GM18868 (cell line): ENCODE data around the gene RNF138.
"Not testable (repeated sequence)": the region's sequence is repeated elsewhere in the genome, so short reads cannot be mapped to it uniquely, and the experiment has no call there.

Experiments used
- ATAC-seq: cut with Tn5 transposase; IDR thresholded peaks from one replicate; pipeline ENCODE4 v1.9.1; 2021; ENCODE audit warnings: mild to moderate bottlenecking, moderate library complexity; ENCODE audit not compliant: unreplicated experiment

The RNF138 gene

GRCh38 chr18:32167980-32168730 lies 76.5 kb downstream of the RNF138 start:
- no peak for ATAC-seq

GRCh38 chr18:32173654-32174053 lies 82.0 kb downstream of the RNF138 start:
- no peak for ATAC-seq

GRCh38 chr18:32174719-32175118 lies 83.0 kb downstream of the RNF138 start:
- no peak for ATAC-seq

- ATAC-seq, result no peak
Measured at GRCh38 chr18:32175265-32175664, 83.6 kb downstream of the RNF138 start.

GRCh38 chr18:32176745-32177144 lies 85.1 kb downstream of the RNF138 start:
- ATAC-seq, result not testable (repeated sequence)

GRCh38 chr18:32177530-32177929 lies 85.9 kb downstream of the RNF138 start:
- peak; percentile 66 for ATAC-seq
